Caco-2 (cell line): ENCODE measurements around the gene SLC25A4. TPM values are rescaled to one million over a fixed set of nuclear protein-coding genes. Genes with fewer than 3 reads are reported as not detected.

Experiments
- BruUV-seq: library from RNA; stranded (reverse); fragments of 400-500 nt; replicated peaks from 2 replicates; lab custom pipeline; 2021; lab: Mats Ljungman, UMichigan
- CTCF ChIA-PET: fragments of 300-600 bp; sonication (Branson Sonifier 250); formaldehyde crosslinking; loops from one replicate; lab custom pipeline; 2022; ENCODE audit warnings: antibody characterized with exemption; lab: Charles Lee
- POLR2A ChIA-PET: fragments of 300-600 bp; sonication (Branson Sonifier 250); formaldehyde crosslinking; loops from one replicate; lab custom pipeline; 2022; ENCODE audit warnings: antibody characterized with exemption; lab: Charles Lee
- DNase-seq, 2 experiments: peaks; one replicate each; pipeline versions ENCODE4 v3.0.0 to v3.0.0-alpha.2; 2020 to 2022
- H3K27me3 ChIP-seq: replicated peaks from 2 replicates; pipeline ENCODE4 v1.6.0; 2011; ENCODE audit warnings: low read length; ENCODE audit not compliant: control insufficient read depth, insufficient read depth
- H3K36me3 ChIP-seq: 2 replicates; pipeline ENCODE4 v1.5.1; 2011; ENCODE audit warnings: low read length; ENCODE audit not compliant: control insufficient read depth, insufficient read depth
- H3K4me1 ChIP-seq: fragments of 250-450 bp; sonication (Bioruptor Pico); 2 replicates; pipeline ENCODE4 v1.5.1; 2020; ENCODE audit warnings: mild to moderate bottlenecking
- H3K4me3 ChIP-seq: 2 replicates; pipeline ENCODE4 v1.5.1; 2011; ENCODE audit warnings: low read depth, mild to moderate bottlenecking, control low read depth, low read length
- H3K9me3 ChIP-seq: fragments of 250-450 bp; sonication (Bioruptor Pico); 2 replicates; pipeline ENCODE4 v1.5.1; 2020; ENCODE audit warnings: mild to moderate bottlenecking, moderate library complexity
- H3K27ac Mint-ChIP-seq: one replicate; pipeline ENCODE4 v1.8.0; 2022; ENCODE audit warnings: mixed read lengths; ENCODE audit not compliant: unreplicated experiment
- H3K27me3 Mint-ChIP-seq: one replicate; pipeline ENCODE4 v1.8.0; 2022; ENCODE audit warnings: mixed read lengths; ENCODE audit not compliant: insufficient read depth, unreplicated experiment
- H3K36me3 Mint-ChIP-seq: one replicate; pipeline ENCODE4 v1.8.0; 2022; ENCODE audit warnings: mild to moderate bottlenecking, mixed read lengths; ENCODE audit not compliant: insufficient read depth, unreplicated experiment
- H3K4me1 Mint-ChIP-seq: one replicate; pipeline ENCODE4 v1.8.0; 2022; ENCODE audit warnings: low read depth, mixed read lengths; ENCODE audit not compliant: unreplicated experiment
- H3K4me3 Mint-ChIP-seq: one replicate; pipeline ENCODE4 v1.8.0; 2022; ENCODE audit warnings: mild to moderate bottlenecking, moderate library complexity, mixed read lengths; ENCODE audit not compliant: unreplicated experiment
- H3K9me3 Mint-ChIP-seq: one replicate; pipeline ENCODE4 v1.8.0; 2022; ENCODE audit warnings: mixed read lengths; ENCODE audit not compliant: unreplicated experiment
- CTCF ChIP-seq, 2 experiments: fragments of 200-600 bp in 1 of 2; IDR thresholded peaks; 1 replicate in 1 of 2; 2 replicates in 1 of 2; pipeline versions ENCODE4 v1.5.1 to v1.8.0; 2011 to 2022; ENCODE audit warnings: antibody characterized with exemption in 1 of 2, control low read depth in 1 of 2, inconsistent platforms in 1 of 2, low read depth in 1 of 2, low read length in 1 of 2, mild to moderate bottlenecking in 1 of 2, moderate library complexity in 1 of 2; ENCODE audit not compliant: insufficient read depth in 1 of 2, severe bottlenecking in 1 of 2, unreplicated experiment in 1 of 2
- intact Hi-C: fragments of 100-400 bp; cut with micrococcal nuclease; formaldehyde crosslinking; loops from one replicate; pipeline ENCODE4 v1.10.0; 2022; ENCODE audit not compliant: unreplicated experiment
- total RNA-seq: library from RNA; stranded (reverse); gene quantifications from 2 replicates; pipeline ENCODE4 v1.2.3, GENCODE V29; 2022

Gene SLC25A4
- total RNA-seq, 1 experiment from 2014 or later = 24.1 TPM

- no peak for DNase-seq
- intact Hi-C loops = no loop called here
- Mint-ChIP-seq H3K4me3 (no peak overlapping the region), H3K9me3 (no peaks in the 10 kb centered on the region), H3K4me1 (no peaks in the 10 kb centered on the region), H3K36me3 (peaks cover 10% of the 10 kb centered on the region), H3K27me3 (no peaks in the 10 kb centered on the region), H3K27ac (no peak overlapping the region)
- H3K36me3 ChIP-seq = no peaks in the 10 kb centered on the region
- TSS peak; percentile 58 for BruUV-seq
- no peaks in the 10 kb centered on the region for H3K27me3 ChIP-seq
- POLR2A ChIA-PET = no interaction called here
- no peak for TF ChIP-seq CTCF (IDR thresholded peaks at IDR 0.05; ENCODE audit: insufficient read depth in 1 of 2, low read depth in 1 of 2, low read length in 1 of 2, severe bottlenecking in 1 of 2, unreplicated experiment in 1 of 2)
- H3K4me3 ChIP-seq = no peak overlapping the region
- H3K9me3 ChIP-seq = no peaks in the 10 kb centered on the region
- CTCF ChIA-PET = no interaction called here
- H3K4me1 ChIP-seq = peaks cover 7% of the 10 kb centered on the region; the same call in 1 of the 2 replicates
These were observed 47.3 kb downstream of the SLC25A4 start for GRCh38 chr4:185190306-185190856.

GRCh38 chr4:185192059-185192458 is 49.0 kb downstream of the SLC25A4 start:
- no peak overlapping the region for H3K27ac Mint-ChIP-seq
- H3K9me3 Mint-ChIP-seq = no peaks in the 10 kb centered on the region
- BruUV-seq = no TSS peak
- no peaks in the 10 kb centered on the region for H3K27me3 Mint-ChIP-seq
- H3K4me3 Mint-ChIP-seq = no peak overlapping the region
- H3K36me3 Mint-ChIP-seq = peaks cover 10% of the 10 kb centered on the region
- no peak for DNase-seq
- no peak overlapping the region for H3K4me3 ChIP-seq
- H3K27me3 ChIP-seq = no peaks in the 10 kb centered on the region
- ChIA-PET CTCF (interaction anchor here (0.6 to 1.2 kb wide), 2 partner anchors 8 to 234 kb away, joined by 3 to 5 read pairs; a partner anchor contains a TSS), POLR2A (no interaction called here)
- peaks cover 14% of the 10 kb centered on the region; the same call in 1 of the 2 replicates for H3K4me1 ChIP-seq
- H3K9me3 ChIP-seq = no peaks in the 10 kb centered on the region
- intact Hi-C loops = no loop called here
- H3K36me3 ChIP-seq = no peaks in the 10 kb centered on the region
- no peaks in the 10 kb centered on the region for H3K4me1 Mint-ChIP-seq
- TF ChIP-seq CTCF (IDR thresholded peaks at IDR 0.05; ENCODE audit: insufficient read depth in 1 of 2, low read depth in 1 of 2, low read length in 1 of 2, severe bottlenecking in 1 of 2, unreplicated experiment in 1 of 2) = no peak

GRCh38 chr4:185194924-185195888 is 52.1 kb downstream of the SLC25A4 start:
- ChIA-PET POLR2A (no interaction called here), CTCF (no interaction called here)
- Histone ChIP-seq H3K36me3 (no peaks in the 10 kb centered on the region), H3K4me3 (no peak overlapping the region), H3K4me1 (peaks cover 14% of the 10 kb centered on the region; the same call in 1 of the 2 replicates), H3K9me3 (no peaks in the 10 kb centered on the region), H3K27me3 (no peaks in the 10 kb centered on the region)
- TF ChIP-seq CTCF (IDR thresholded peaks at IDR 0.05; ENCODE audit: insufficient read depth in 1 of 2, low read depth in 1 of 2, low read length in 1 of 2, severe bottlenecking in 1 of 2, unreplicated experiment in 1 of 2) = no peak
- Mint-ChIP-seq H3K27ac (no peak overlapping the region), H3K4me3 (no peak overlapping the region), H3K4me1 (no peaks in the 10 kb centered on the region), H3K27me3 (no peaks in the 10 kb centered on the region), H3K9me3 (no peaks in the 10 kb centered on the region), H3K36me3 (peaks cover 7% of the 10 kb centered on the region)
- intact Hi-C loops = no loop called here
- DNase-seq = no peak
- BruUV-seq = no TSS peak
